ENCODE data around the gene SORT1.

- no peak for TF ChIP-seq CTCF (IDR thresholded peaks at IDR 0.05; ENCODE audit: low read depth, low read length)
- no peak for TF ChIP-seq EZH2phosphoT487 (IDR thresholded peaks at IDR 0.05; ENCODE audit: low read depth)
These were observed 129.9 kb downstream of the SORT1 start for GRCh38 chr1:109267743-109268300.
